Measurements from ENCODE around the gene PSME3IP1. TPM values are rescaled to one million over a fixed set of nuclear protein-coding genes. Genes with fewer than 3 reads are reported as not detected.
A peak's percentile ranks its signal among the peaks of the same experiment; 100 is the strongest.

Gene PSME3IP1
- total RNA-seq, 1 donor from 2014 or later: 102 TPM

DNA sequence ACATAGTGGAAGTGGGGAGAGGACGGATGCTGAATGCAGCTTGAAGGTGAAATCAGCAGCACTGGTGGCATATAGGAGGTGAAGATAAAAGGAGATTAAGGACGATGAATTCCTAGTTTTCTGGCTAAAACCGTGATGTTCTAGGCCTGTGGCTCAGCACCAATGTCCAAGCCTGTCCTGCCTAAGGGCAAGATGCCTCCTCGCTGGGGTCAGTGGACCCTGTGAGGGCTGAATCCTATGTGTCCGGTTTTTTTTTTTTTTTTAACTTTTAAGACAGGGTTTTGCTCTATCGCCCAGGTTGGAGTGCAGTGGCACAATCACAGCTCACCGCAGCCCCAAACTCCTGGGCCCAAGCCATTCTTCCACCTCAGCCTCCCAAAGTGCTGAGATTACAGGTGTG lies 80.7 kb downstream of the PSME3IP1 start:
- no peaks in the 10 kb centered on the region for H3K9me3 Mint-ChIP-seq
- H3K4me1 Mint-ChIP-seq: peaks cover 56% of the 10 kb centered on the region
- H3K36me3 Mint-ChIP-seq (ENCODE audit: low read depth): no peaks in the 10 kb centered on the region
- peak overlapping the region; percentile 73 for H3K27ac Mint-ChIP-seq (ENCODE audit: unreplicated experiment)
- DNase-seq (ENCODE audit: low read depth, low spot score): no peak
- H3K27me3 Mint-ChIP-seq (ENCODE audit: low read depth): no peaks in the 10 kb centered on the region
- TF ChIP-seq, protein P1, sequence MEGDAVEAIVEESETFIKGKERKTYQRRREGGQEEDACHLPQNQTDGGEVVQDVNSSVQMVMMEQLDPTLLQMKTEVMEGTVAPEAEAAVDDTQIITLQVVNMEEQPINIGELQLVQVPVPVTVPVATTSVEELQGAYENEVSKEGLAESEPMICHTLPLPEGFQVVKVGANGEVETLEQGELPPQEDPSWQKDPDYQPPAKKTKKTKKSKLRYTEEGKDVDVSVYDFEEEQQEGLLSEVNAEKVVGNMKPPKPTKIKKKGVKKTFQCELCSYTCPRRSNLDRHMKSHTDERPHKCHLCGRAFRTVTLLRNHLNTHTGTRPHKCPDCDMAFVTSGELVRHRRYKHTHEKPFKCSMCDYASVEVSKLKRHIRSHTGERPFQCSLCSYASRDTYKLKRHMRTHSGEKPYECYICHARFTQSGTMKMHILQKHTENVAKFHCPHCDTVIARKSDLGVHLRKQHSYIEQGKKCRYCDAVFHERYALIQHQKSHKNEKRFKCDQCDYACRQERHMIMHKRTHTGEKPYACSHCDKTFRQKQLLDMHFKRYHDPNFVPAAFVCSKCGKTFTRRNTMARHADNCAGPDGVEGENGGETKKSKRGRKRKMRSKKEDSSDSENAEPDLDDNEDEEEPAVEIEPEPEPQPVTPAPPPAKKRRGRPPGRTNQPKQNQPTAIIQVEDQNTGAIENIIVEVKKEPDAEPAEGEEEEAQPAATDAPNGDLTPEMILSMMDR (conservative IDR thresholded peaks at IDR 0.05): no peak
- H3K4me3 Mint-ChIP-seq: no peak overlapping the region

DNA sequence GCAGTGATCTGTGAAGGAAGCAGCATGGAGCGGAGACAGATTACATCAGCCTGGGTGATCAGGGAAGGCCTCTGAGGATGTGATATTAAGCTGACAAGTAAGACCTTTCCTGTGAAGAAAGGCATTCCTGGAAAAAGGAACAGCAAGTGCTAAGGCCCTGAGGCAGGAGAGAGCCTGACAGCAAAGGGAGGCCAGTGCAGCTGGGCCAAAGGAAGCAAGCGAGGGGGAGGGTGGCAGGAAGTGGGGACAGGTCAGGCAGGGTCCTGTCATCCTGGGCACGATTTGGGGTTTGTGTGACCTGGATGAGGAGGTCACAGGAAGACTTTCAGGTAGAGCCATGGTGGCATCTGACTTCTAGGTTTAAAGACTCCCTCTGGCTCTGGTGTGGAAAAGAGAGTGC lies 81.1 kb downstream of the PSME3IP1 start:
- peak overlapping the region; percentile 73 for H3K27ac Mint-ChIP-seq (ENCODE audit: unreplicated experiment)
- no peak for DNase-seq (ENCODE audit: low read depth, low spot score)
- H3K27me3 Mint-ChIP-seq (ENCODE audit: low read depth): no peaks in the 10 kb centered on the region
- TF ChIP-seq, protein P1 (conservative IDR thresholded peaks at IDR 0.05): no peak
- peaks cover 56% of the 10 kb centered on the region for H3K4me1 Mint-ChIP-seq
- H3K9me3 Mint-ChIP-seq: no peaks in the 10 kb centered on the region
- no peak overlapping the region for H3K4me3 Mint-ChIP-seq
- no peaks in the 10 kb centered on the region for H3K36me3 Mint-ChIP-seq (ENCODE audit: low read depth)

DNA sequence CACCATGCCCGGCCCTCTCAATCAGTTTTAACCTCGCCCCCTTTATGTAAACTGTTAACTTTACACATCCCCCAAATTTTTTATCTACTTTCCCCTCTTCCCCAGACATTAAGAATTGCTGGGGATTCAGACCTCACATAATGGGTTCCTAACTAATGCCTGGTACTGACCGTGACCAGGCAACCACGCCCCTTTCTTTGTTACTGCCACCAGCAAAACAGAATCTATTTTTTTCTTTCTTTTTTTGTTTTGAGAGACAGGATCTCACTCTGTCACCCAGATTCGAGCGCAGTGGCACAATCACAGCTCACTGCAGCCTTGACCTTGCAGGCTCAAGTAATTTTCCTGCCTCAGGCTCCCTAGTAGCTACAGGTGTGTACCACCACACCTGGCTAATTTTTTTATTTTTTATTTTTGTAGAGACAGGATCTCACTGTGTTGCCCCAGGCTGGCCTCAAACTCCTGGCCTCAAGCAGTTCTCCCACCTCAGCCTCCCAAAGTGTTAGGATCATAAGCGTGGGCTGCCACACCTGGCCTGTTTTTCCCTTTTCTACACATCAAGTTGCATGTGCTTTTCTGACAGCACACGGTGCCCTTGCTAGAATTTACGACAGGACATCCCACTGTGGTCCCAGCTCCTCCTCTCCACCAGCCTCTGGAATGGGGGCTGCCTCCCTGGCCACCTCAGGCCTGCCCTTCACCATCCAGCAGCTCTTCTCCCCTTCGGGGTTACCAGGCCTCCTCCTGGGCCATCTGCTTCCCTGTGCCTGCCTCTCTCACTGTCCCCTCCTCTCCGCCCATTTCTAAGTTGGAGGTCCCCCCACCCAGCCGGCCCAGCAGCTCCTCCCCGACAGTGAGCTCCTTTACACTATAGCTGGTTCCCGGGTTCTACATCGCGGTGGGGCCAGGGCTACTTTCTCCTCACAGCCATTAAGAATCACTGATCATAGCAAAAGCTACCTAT lies 82.7 kb downstream of the PSME3IP1 start:
- Mint-ChIP-seq H3K4me1 (peaks cover 54% of the 10 kb centered on the region), H3K27ac (ENCODE audit: unreplicated experiment) (no peak overlapping the region), H3K36me3 (ENCODE audit: low read depth) (no peaks in the 10 kb centered on the region), H3K4me3 (no peak overlapping the region), H3K9me3 (no peaks in the 10 kb centered on the region), H3K27me3 (ENCODE audit: low read depth) (no peaks in the 10 kb centered on the region)
- TF ChIP-seq, protein P1 (conservative IDR thresholded peaks at IDR 0.05): no peak
- no peak for DNase-seq (ENCODE audit: low read depth, low spot score)

Other genes with a start within 250 kb of the PSME3IP1 start
- not detected in 2 replicates for gene CETP, start 224.1 kb downstream of the PSME3IP1 start, total RNA-seq
- gene NLRC5, start 196.5 kb downstream of the PSME3IP1 start, total RNA-seq: 0.26 TPM in 1 of 2 replicates, not detected in the other
- 33.1 and 36.9 TPM in 2 replicates for gene CPNE2, start 93.5 kb downstream of the PSME3IP1 start, total RNA-seq
- gene RSPRY1, start 290 bp upstream of the PSME3IP1 start, total RNA-seq: 46.8 and 53.4 TPM in 2 replicates
- gene ARL2BP, start 59.2 kb upstream of the PSME3IP1 start, total RNA-seq: 62.6 and 63.9 TPM in 2 replicates
- gene PLLP, start 98.6 kb upstream of the PSME3IP1 start, total RNA-seq: 0.79 and 0.84 TPM in 2 replicates
- not detected in 2 replicates for gene CCL22, start 172.7 kb upstream of the PSME3IP1 start, total RNA-seq
- gene CX3CL1, start 186.5 kb upstream of the PSME3IP1 start, total RNA-seq: 6.0 TPM in 2 replicates
- gene CCL17, start 218.7 kb upstream of the PSME3IP1 start, total RNA-seq: not detected in 2 replicates

Measured in neural crest cell (in vitro differentiated cells).